ENCODE data around the gene ARMC8.

The ARMC8 gene

DNA sequence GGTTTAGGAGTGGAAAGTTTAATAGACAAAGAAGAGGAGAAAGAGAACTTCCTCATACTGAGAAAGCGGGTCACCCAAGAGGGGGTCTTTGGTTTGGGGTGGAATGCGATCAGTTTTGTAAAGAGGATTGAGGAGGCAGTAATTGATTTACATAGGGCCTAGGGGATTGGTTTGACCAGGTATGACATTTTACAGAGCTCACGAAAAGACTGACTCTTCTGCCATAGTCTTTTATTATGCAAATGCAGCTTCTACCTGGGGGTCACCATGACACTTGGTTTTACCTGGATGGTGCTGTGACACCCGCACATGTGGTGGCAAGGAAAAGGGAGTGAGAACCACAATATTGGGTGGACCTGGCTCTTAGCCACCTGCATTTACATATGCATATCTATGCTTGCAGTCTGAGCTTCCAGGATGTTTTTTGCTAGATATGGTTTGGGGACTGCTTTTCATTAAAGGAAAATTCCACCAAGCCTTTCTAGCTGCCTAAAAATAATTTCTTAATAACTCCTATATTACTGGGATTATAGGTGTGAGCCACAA lies 149.4 kb downstream of the ARMC8 start:
- no peak for DNase-seq (ENCODE audit: low spot score)
- in situ Hi-C loops (cut with MboI; ENCODE audit: low sequenced_read_pairs, unreplicated experiment), result no loop called here
- TF ChIP-seq, protein P1, sequence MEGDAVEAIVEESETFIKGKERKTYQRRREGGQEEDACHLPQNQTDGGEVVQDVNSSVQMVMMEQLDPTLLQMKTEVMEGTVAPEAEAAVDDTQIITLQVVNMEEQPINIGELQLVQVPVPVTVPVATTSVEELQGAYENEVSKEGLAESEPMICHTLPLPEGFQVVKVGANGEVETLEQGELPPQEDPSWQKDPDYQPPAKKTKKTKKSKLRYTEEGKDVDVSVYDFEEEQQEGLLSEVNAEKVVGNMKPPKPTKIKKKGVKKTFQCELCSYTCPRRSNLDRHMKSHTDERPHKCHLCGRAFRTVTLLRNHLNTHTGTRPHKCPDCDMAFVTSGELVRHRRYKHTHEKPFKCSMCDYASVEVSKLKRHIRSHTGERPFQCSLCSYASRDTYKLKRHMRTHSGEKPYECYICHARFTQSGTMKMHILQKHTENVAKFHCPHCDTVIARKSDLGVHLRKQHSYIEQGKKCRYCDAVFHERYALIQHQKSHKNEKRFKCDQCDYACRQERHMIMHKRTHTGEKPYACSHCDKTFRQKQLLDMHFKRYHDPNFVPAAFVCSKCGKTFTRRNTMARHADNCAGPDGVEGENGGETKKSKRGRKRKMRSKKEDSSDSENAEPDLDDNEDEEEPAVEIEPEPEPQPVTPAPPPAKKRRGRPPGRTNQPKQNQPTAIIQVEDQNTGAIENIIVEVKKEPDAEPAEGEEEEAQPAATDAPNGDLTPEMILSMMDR (IDR thresholded peaks at IDR 0.05; ENCODE audit: borderline replicate concordance, control extremely low read depth, extremely low read depth, insufficient read depth, missing control alignments), result no peak

DNA sequence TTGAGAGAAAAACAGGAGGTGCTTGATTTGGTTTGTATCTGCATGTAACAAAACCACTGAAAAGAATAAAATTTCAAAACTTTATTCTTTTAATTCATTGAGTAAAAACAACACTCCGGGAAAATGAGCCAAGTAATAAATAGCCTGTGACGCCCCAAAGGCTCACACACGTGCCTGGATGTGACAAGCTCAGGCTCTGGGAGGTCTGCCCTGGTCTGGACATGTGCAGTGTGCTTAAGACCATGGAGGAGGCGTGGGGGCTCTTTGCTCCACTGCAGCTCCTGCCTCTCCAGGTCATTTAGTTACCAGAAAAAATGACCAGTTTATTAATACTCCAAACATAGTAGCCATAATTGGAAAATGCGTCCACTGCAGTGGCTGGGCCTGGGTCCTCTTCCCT lies 151.1 kb downstream of the ARMC8 start:
- in situ Hi-C loops (cut with MboI; ENCODE audit: low sequenced_read_pairs, unreplicated experiment), result no loop called here
- DNase-seq (ENCODE audit: low spot score), result no peak
- TF ChIP-seq, protein P1 (IDR thresholded peaks at IDR 0.05; ENCODE audit: borderline replicate concordance, control extremely low read depth, extremely low read depth, insufficient read depth, missing control alignments), result no peak

DNA sequence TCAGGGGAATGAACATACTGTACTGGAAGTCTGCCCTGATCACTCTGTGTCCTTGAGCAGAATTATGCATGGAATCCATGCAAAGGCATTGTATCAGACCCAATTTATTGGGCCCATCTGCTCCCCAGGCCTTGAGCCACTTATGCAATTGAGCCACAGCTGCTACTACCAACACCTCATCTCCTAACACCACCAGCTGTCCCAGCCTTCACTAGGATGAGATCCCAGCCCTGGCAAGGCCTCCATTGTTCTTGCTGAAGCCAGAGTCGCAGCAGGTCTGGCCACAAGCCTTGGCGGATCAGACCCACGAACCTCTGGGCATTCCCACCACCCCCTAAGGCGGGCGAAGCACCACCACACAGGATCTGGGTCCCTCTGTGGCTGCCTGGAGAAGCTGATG lies 151.7 kb downstream of the ARMC8 start:
- no peak for DNase-seq (ENCODE audit: low spot score)
- TF ChIP-seq, protein P1 (IDR thresholded peaks at IDR 0.05; ENCODE audit: borderline replicate concordance, control extremely low read depth, extremely low read depth, insufficient read depth, missing control alignments), result no peak
- in situ Hi-C loops (cut with MboI; ENCODE audit: low sequenced_read_pairs, unreplicated experiment), result no loop called here

DNA sequence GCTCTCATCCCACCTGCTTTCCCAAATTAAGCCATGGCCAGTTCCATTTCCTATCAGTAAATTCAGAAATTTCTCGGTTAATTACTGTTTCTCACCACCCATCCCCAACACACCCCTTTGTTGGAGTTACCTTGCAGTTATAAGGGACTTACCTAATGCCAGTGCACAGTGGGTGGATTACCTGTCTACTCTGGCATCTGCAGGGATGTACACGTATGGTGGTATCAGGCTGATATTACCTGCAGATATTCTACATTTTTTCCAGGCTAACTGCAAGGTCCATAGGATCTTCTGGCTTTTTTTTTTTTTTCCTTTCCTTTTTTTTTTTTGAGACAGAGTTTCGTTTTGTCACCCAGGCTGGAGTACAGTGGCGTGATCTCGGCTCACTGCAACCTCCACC lies 153.4 kb downstream of the ARMC8 start:
- DNase-seq (ENCODE audit: low spot score), result no peak
- in situ Hi-C loops (cut with MboI; ENCODE audit: low sequenced_read_pairs, unreplicated experiment), result no loop called here
- TF ChIP-seq, protein P1 (IDR thresholded peaks at IDR 0.05; ENCODE audit: borderline replicate concordance, control extremely low read depth, extremely low read depth, insufficient read depth, missing control alignments), result no peak

DNA sequence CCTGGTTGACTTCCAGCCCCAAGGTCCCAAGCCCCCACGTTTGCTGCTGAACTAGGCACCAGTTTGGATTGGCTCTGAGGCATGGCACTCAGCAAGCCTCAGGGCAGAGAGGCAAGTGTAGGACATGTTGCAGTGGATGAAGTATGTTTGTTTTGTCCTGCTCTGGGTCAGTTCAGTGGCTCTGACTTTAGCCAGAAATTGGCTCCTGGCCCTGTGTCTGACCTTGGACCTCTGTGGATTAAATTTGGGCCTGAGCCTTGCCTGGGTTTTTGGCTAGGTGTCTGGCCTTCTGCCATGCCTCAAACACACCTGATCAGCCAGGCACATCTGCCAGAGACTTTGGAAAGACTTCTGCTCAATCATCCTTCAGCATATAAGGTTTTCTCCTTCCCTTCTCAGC lies 157.7 kb downstream of the ARMC8 start:
- in situ Hi-C loops (cut with MboI; ENCODE audit: low sequenced_read_pairs, unreplicated experiment), result no loop called here
- TF ChIP-seq, protein P1 (IDR thresholded peaks at IDR 0.05; ENCODE audit: borderline replicate concordance, control extremely low read depth, extremely low read depth, insufficient read depth, missing control alignments), result no peak
- DNase-seq (ENCODE audit: low spot score), result no peak

All from GM13976 (cell line).